GM19324 (cell line): Measurements from ENCODE around the gene XRCC1.
"Not testable (repeated sequence)": the region's sequence is repeated elsewhere in the genome, so short reads cannot be mapped to it uniquely, and the experiment has no call there.

Experiments
- ATAC-seq: cut with Tn5 transposase; IDR thresholded peaks from one replicate; pipeline ENCODE4 v1.9.1; 2021; ENCODE audit warnings: mild to moderate bottlenecking, moderate library complexity; ENCODE audit not compliant: unreplicated experiment, low FRiP score

XRCC1 gene

DNA sequence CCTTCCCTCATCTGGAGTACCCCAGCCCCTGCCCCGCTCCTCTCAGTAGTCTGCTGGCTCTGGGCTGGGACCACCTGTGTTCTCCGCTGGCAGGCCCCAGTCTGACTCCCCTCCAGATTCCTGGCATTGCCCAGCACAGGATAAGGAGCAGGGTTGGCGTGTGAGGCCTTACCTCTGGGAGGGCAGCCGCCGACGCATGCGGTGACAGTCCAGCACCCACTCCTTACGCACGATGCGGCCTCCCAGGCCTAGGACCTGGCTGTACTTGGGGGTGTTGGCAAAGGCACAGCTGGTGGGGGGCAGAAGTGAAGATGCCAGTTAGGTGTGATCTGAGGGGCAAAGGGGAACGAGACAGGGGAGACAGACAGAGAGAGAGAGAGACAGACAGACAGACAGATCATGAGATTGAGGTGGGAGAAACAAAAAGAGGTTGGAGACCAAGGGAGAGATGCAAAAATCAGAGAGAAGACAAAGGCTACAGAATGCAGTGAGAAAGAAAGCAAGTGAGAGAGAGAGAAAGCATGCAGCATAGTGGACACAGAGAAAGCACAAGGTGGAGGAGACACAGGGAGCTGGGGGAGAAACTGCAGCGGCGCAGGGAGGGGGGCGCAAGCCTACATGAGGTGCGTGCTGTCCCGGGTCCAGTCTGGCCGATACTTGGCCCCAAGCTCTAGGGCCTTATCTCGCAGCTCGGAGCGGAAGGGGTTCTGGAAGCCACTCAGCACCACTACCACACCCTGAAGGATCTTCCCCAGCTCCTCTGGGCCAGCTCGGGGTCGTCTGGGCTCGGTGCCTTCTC, 23.7 kb downstream of the XRCC1 start:
- no peak for ATAC-seq

DNA sequence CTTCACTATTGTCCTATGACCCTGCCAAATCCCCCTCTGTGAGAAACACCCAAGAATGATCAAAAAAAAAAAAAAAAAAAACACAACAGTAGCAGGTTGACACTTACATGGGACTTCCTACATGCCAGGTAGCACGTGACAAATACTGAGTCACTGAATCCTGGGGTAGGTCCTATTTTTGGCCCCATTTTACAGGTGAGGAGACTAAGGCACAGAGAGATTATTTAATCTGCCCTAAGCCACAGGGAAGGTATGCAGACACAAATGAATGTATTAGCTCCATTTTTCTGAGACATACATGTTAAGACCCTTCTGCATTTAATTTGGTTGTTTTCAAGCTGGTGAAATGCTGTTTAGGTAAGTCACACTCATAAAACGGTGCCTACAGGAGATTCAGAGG, 26.6 kb downstream of the XRCC1 start:
- ATAC-seq: no peak

DNA sequence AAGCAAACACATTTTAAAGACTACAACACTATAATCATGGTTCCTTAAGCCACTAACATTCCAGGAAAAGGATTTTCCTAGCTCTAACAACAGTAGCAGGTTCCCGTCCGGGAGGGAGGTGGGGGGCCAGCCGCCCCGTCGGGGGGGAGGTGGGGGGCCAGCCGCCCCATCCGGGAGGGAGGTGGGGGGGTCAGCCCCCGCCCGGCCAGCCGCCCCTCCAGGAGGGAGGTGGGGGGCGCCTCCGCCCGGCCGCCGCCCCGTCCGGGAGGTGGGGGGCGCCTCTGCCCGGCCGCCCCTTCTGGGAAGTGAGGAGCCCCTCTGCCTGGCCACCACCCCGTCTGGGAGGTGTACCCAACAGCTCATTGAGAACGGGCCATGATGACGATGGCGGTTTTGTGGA, 27.4 kb downstream of the XRCC1 start:
- not testable (repeated sequence) for ATAC-seq

DNA sequence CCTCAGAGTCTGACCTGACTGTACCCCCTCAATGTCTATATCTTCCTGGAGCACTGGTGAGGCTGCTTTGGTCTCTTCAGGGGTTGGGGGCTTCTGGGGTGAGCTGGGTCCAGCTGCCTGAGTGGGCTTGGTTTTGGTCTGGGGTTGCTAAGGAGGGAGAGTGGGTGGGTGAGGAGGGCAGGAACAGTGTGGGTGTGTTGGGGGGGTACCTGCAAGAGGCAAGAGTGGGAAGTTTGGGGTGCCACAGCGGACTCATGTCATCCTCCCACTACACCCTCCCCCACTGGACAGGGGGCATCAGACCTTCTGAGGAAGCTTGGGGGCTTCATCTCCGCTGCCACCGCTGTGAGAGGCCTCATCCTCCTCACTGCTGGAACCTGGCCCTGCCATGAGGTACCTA, 28.7 kb downstream of the XRCC1 start:
- no peak for ATAC-seq

DNA sequence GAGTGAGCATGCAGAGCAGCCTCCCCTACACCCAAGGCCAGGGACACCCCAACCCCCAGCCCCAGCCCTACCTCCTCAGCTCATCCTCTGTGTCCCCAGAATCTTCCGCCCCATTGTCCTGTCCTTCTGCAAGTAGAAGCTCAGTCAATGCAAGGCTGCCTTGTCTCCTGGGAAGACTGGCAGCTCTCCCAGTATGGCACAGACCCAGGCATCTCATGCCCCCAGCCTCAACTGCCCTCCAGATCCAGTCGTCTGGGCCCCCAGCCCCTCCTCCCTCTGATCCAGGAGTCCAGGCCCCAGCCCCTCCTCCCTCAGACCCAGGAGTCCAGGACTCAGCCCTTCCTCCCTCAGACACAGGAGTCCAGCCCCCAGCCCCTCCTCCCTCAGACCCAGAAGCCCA, 29.3 kb downstream of the XRCC1 start:
- ATAC-seq: no peak

DNA sequence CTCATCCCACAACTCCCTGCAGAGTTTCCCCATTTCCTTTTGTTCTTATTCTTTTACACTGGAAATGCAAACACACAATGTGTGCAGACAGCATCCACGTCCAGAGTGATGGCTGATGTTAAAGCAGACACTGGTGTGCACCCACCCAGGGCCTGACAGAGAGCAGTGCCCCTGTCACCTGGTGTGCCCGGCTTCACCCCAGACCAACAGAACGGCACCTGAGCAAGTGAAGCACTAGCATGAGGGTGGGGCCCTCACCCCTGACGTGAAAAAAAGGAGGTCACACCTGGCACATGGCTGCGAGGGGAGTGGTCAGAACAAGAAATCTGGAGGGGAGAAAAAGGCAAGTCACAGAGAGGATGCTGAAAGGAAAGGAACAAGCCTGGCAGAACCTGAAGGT, 30.1 kb downstream of the XRCC1 start:
- no peak for ATAC-seq

DNA sequence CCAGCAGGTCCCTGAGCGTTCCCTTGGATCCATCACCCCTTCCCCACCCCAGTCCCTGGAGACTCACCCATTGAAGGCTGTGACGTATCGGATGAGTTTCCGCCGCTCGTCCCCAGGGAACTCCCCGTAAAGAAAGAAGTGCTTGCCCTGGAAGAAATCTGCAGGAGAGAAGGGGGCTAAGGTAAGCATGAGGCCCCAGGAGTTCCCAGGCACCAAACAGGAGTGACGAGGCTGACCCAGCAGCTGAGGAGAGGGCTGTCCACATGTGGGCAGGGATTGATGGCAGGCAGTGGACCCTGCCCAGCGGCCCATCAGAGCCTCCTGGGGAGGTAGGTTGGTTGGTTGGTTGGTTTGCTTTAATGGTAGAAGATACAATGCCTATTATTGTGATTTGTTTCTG, 31.2 kb downstream of the XRCC1 start:
- ATAC-seq: no peak

DNA sequence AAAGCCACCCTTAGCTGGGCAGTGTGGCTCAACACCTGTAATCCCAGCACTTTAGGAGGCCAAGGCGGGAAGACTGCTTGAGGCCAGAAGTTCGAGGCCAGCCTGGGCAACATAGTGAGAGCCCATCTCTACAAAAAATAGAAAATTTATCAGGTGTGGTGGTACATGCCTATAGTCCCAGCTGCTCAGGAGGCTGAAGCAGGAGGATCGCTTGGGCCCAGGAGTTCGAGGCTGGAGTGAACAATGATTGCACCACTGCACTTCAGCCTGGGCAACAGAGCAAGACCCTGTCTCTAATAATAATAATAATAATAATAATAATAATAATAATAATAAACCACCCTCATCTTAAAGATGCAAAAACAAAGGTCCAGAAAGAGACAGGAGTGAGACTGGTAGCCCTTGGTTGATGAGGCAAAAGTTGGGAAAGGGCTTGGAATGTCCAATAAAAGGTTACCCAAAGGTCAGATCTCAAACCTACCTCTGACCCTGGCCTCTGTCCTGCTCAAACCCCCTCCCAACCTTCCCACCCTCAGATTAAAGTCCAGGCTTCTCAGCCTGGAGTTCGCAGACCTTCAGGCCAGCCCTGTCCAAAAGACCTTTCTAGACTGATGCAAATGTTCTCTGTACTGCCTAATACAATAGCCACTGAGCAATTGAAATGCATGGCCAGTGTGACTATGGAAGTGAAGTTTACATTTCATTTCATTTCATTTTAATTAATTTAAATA, 33.2 kb downstream of the XRCC1 start:
- ATAC-seq: no peak

DNA sequence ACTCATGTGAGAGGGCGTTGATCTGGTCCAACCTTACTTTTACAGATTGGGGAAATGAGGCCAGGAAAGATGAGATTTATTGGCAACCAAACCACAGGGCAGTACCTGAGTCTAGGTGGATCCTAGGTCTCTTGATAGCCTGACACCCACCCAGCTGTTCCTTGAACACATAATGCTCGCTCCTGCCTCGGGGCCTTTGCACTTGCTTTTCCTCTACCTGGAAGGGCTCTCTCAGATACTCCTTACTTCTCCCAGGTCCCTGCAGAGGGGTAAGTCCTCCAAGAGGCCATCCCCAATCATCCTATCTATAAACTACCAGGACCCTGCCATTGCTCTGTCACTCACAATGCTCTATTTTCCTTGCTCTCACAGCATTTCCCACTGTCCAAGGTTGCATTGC, 34.9 kb downstream of the XRCC1 start:
- no peak for ATAC-seq

DNA sequence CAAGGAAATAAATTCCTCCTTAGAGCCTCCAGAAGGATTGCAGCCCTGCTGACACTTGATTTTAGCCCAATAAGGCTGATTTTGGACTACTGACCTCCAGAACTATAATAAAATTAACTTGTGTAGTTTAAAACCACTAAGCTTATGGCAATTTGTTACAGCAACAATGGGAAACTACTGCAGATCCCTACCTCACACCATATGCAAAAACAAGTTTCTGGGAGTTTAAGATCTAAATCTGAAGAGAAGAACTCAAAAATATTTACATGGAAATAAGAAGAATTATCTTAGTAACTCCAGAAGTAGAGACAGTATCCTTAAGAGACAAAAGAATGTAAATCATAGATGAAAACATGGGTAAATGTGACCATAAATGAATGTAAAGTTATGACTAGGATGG, 36.4 kb downstream of the XRCC1 start:
- no peak for ATAC-seq

DNA sequence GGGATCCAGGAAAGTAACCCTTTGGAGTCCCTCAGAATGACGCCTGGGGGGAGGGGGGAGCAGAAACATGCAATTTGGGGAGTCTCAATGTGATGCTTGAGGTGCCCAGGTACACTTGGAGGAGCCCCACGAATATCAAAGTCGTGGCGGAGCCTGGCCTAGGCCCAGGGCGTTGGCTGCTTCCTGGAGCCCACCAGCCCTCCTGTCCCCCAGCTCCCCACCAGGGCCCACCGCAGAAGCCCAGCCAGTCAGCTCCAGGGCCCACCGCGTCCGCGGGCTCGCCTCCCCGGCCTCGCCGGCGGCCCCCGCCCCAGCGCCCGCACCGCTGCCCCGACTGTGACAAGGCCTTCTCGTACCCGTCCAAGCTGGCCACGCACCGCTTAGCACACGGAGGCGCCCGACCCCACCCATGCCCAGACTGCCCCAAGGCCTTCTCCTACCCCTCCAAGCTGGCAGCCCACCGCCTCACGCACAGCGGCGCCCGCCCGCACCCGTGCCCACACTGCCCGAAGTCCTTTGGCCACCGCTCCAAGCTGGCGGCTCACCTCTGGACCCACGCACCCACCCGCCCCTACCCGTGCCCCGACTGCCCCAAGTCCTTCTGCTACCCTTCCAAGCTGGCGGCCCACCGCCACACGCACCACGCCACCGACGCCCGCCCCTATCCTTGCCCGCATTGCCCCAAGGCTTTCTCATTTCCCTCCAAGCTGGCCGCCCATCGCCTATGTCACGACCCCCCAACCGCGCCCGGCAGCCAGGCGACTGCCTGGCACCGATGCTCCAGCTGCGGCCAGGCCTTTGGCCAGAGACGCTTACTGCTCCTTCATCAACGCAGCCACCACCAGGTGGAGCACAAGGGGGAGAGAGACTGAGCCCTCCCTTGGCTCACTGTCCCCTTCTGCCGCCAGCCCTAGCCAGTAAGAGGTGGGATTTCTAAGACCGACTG, 40.2 kb downstream of the XRCC1 start:
- ATAC-seq: no peak

DNA sequence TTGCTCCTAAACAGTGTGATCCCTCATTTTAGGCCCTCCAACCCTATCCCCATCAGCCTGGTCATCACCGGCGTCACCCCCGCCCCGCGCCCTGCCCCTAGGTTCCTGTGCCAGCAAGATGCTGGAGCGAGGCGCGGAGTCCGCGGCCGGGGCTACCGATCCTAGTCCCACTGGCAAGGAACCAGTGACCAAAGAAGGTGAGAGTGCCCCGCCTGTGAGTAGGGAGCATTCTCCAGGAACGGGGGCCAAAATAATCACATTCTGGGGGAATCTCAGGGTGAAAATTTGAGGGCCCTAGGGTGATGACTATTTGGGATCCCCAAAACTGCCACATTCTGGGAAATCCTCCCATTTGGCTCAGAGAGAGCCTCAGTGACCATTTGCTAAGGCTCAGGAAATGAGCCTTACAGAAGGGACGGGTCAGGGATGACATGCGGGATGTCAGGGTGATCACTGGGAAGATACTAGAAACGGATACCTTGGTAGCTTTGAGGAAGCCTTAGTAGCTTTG, 41.0 kb downstream of the XRCC1 start:
- ATAC-seq: no peak

DNA sequence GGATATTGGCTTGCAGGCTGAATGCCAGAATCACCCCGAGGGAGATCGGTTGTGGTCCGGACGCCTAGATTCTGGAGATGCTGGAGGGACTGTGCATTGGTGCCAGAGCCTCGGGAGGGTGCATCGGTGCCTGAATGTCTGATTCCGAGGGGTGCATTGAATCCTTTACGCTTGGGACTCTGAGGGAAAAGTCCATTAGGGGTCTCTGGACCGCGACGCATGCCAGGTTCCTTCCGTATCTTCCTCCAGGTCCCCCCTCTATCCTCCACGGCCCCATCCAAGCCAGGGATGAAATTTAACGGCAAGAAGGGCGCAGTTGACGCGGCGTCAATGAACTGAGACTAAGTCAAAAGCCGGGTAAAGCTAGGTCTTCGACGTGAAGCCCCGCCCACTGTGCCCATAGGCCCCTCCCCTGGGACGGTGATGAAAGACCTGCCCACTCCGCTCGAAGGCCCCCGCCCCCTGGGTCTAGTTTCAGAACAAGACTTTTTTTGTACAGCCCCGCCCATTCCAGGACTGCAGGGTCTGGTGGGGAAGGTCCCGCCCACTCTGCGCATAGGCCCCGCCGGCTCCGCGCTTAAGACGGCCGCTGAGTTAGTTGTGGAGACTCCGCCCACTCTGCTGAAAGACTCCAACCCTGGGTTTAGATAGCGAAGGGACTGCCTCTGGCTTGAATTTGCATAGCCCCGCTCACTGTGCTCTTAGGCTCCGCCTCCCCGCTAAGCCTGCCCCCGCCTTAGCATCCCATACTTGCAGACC, 41.6 kb downstream of the XRCC1 start:
- peak; percentile 57 for ATAC-seq

DNA sequence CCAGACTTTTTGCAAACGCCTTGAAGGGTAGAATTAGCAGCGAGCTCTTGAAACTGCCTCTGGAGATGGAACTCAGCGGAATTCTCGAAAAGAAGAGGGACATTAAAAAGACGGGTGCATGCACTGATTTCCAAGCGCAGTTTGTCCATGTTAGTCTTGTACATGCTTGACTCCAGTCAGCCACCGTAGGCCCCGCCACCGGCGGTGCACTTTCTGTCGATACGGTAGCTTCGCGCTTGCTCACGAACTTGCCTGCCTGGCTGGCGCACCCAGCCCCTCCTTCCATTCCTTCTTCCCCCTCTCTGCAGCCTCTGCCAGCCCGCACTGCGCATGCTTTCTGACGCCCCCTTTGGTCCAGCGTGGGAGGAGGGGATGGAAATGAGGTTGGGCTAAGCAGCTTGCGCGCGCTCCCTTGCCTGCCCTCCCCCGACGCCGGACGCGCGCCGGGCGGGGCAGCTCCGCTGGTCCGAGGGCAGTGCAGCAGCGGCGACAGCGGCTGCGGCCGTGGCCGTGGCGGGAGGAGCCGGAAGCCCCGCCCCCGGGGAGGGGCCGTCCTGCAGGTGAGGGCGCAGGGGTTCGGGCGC, 42.3 kb downstream of the XRCC1 start, which contains the start of gene ZNF575:
Gene ZNF575 (plus strand): TSS at position 227 of the 584 bp plus-strand sequence. CDS start 1,235 bp downstream, outside the sequence.
- peak; percentile 80 for ATAC-seq

DNA sequence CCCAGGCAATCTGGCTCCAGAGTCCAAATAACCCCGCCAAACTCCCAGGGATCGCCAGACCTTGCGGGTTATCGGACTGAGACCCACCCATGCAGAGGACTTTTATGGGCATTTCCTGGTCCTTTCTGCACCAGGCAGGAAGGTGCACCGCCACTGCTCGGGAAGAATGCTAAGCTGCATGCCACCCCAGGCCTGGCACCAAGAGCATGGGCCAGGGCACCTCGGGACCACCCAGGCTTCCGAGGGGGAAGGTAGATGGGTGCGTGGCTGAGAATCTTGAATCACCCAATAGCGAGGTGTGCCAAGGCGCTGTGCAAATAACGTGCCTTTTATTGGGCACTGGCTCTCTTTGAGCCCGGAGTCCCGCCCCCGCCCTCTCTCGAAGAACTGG, 42.8 kb downstream of the XRCC1 start:
- no peak for ATAC-seq

DNA sequence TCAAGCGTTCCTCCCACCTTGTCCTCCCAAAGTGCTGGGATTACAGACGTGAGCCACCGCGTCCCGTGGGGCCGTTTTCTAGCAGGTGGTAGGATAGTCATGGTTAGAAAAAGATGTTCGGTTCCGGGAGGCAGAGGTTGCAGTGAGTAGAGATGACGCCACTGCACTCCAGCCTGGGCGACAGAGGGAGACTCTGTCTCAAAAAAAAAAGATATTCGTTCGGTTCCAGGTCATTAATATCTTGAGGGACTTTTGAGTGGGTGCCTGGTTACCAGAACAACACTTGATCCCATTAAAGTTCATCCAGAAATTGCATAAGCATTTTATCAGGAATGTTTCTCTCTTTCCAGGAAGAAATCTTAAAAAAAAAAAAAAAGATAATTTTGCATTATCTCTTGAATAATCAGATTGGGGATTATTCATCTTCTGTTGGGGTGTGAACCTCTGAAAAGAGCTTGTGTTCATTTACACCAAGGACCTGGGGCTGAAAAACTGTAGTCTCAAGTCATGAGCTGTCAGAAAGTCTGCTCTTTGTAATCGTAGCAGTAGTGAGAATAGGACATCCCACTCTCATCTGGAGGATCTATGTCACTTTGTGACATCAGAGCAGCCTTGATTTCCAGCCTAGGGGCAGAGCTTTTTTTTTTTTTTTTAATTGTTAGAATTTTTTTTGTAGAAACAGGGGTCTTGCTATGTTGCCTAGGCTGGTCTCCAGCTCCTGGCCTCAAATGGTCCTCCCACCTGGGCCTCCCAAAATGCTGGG, 47.3 kb downstream of the XRCC1 start:
- ATAC-seq: no peak

DNA sequence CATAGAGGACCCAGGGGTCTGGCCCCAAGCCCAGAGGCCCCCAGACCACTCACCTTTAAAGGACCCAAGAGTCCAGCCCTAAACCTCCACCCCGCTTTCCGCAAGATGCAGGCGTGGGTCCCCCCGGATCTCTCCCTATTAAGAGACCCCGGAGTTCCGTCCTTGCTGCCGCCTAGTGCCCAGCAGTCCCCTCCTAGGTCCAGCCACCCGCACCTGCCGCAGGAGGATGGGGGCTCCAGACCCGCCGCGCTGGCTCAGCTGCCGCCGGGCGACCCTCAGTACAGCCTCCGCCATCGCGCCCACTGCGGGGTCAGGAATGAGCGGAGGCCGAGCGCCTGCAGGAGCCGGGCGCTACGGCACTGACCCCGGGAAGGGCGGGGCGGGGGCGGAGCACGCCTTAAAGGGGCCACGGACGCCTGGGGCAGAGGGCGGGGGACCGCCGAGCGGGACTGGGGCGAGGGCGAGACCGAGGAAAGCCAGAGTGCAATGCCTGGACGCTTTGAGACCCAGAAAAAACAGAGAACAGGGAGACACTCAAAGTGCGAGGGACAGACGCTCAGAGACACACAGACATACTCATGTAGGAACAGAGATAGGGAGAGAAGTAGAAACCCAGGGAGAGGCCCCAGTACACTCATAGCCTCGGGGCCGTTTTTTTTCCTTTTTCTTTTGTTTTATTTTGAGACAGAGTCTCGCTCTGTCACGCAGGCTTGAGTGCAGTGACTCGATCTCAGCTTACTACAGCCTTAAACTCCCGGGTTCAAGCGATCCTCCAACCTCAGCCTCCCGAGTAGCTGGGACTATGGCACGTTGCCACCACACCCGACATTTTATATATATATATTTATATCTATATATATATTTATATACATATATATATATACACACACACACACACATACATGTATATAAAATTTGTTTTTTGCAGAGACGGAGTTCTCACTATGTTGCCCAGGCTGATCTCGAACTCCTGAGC, 48.2 kb downstream of the XRCC1 start, which contains the start of gene ETHE1:
Gene ETHE1 (minus strand): TSS at position 318 of the 976 bp plus-strand sequence. CDS start 24 bp downstream, at position 294.
- ATAC-seq: peak; percentile 85
